ENCODE data around the gene HAUS3. TPM values are rescaled to one million over a fixed set of nuclear protein-coding genes. Genes with fewer than 3 reads are reported as not detected.

The HAUS3 gene
- total RNA-seq, 1 donor from 2014 or later: 9.2 TPM

- TF ChIP-seq CTCF (IDR thresholded peaks at IDR 0.05; ENCODE audit: insufficient read depth, low read length, poor library complexity, severe bottlenecking): no peak
- Histone ChIP-seq H3K4me3 (ENCODE audit: low read depth, low read length) (no peak overlapping the region), H3K27me3 (ENCODE audit: control insufficient read depth, insufficient read depth, low read length) (peaks cover 4% of the 10 kb centered on the region), H3K36me3 (ENCODE audit: control insufficient read depth, insufficient read depth, low read length) (no peaks in the 10 kb centered on the region)
- DNase-seq (ENCODE audit: low read depth): no peak
Measured at GRCh38 chr4:2266821-2267220, 24.9 kb upstream of the HAUS3 start.

DNA sequence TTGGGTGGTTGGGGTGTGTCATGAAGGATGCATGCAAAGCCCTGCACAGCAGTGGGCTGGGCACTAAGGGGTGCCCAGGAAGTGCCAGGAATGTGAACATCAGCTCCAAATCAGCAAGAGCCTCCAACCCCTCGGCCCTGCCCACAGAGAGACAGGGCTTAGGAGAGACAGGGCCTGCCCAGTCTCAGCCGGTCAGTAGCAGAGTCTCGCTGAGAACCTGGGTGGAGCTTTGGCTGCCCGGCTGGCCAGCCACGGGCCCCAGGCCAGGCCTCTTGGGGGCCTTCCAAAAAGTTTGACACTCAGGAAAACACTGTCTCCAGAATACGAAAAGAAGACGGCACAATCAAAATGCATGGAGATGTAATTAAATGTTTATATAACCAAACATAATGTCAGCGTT, 24.3 kb upstream of the HAUS3 start:
- H3K27me3 ChIP-seq (ENCODE audit: control insufficient read depth, insufficient read depth, low read length): peaks cover 4% of the 10 kb centered on the region
- H3K36me3 ChIP-seq (ENCODE audit: control insufficient read depth, insufficient read depth, low read length): no peaks in the 10 kb centered on the region
- DNase-seq (ENCODE audit: low read depth): no peak
- H3K4me3 ChIP-seq (ENCODE audit: low read depth, low read length): no peak overlapping the region
- no peak for TF ChIP-seq CTCF (IDR thresholded peaks at IDR 0.05; ENCODE audit: insufficient read depth, low read length, poor library complexity, severe bottlenecking)

DNA sequence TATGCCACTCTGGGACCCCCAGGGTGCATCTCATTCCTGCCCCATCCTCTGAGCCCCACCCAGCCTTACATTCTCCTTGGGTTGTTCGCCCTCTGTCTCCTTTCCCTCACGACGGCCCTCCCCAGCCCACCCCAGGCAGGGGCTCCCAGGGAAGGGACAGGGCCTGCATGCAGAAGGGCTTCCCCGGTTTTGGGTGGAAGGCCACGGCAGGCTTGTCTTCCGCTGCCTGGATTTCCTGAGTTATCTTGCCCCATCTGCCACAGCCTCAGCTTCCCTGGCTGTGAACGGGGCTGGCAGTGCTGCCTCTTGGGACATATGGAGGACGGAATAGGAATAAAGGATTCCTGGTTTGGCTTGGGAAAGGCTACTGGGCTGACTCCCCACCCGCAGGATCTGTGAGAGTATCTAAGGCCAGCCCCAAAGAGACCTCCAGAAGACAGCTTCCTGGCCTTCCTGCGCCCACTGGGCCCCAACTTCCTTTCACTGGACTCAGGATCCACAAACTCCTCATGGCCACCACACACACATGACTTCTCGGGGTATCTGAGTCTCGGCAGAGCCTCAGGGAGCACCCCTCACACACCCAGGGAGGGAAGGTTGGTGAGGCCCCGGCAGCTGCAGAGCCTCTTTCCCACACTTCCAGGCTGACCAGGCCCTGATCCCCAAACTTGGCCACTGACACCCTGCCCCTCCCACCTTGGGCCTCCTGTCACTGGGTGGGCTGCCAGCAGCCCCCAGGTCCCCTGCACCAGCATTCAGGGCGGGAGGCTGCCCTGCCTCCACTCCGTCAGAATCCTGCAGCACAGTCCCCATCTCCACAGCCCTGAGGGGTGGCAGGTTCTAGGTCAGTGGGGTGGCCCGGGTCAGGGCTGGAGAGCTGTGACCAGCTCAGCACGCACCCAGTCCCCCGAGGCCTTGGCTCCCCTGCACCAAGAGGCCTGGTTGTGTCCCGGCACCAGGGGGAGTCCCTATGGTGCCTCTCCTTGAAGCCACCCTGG, 23.5 kb upstream of the HAUS3 start:
- Histone ChIP-seq H3K36me3 (ENCODE audit: control insufficient read depth, insufficient read depth, low read length) (no peaks in the 10 kb centered on the region), H3K4me3 (ENCODE audit: low read depth, low read length) (no peak overlapping the region), H3K27me3 (ENCODE audit: control insufficient read depth, insufficient read depth, low read length) (peaks cover 4% of the 10 kb centered on the region)
- no peak for DNase-seq (ENCODE audit: low read depth)
- TF ChIP-seq CTCF (IDR thresholded peaks at IDR 0.05; ENCODE audit: insufficient read depth, low read length, poor library complexity, severe bottlenecking): no peak

- TF ChIP-seq CTCF (IDR thresholded peaks at IDR 0.05; ENCODE audit: insufficient read depth, low read length, poor library complexity, severe bottlenecking): no peak
- peaks cover 4% of the 10 kb centered on the region for H3K27me3 ChIP-seq (ENCODE audit: control insufficient read depth, insufficient read depth, low read length)
- H3K4me3 ChIP-seq (ENCODE audit: low read depth, low read length): no peak overlapping the region
- no peaks in the 10 kb centered on the region for H3K36me3 ChIP-seq (ENCODE audit: control insufficient read depth, insufficient read depth, low read length)
- no peak for DNase-seq (ENCODE audit: low read depth)
Measured at GRCh38 chr4:2264481-2265041, 22.6 kb upstream of the HAUS3 start.

GRCh38 chr4:2263926-2264321, 22.0 kb upstream of the HAUS3 start:
- no peak for DNase-seq (ENCODE audit: low read depth)
- Histone ChIP-seq H3K4me3 (ENCODE audit: low read depth, low read length) (no peak overlapping the region), H3K36me3 (ENCODE audit: control insufficient read depth, insufficient read depth, low read length) (no peaks in the 10 kb centered on the region), H3K27me3 (ENCODE audit: control insufficient read depth, insufficient read depth, low read length) (peaks cover 2% of the 10 kb centered on the region)
- TF ChIP-seq CTCF (IDR thresholded peaks at IDR 0.05; ENCODE audit: insufficient read depth, low read length, poor library complexity, severe bottlenecking): no peak

Measured in kidney epithelial cell (primary cell).